ENCODE measurements around the gene AGAP2.
"Not testable (repeated sequence)": the region's sequence is repeated elsewhere in the genome, so short reads cannot be mapped to it uniquely, and the experiment has no call there.

Gene AGAP2

DNA sequence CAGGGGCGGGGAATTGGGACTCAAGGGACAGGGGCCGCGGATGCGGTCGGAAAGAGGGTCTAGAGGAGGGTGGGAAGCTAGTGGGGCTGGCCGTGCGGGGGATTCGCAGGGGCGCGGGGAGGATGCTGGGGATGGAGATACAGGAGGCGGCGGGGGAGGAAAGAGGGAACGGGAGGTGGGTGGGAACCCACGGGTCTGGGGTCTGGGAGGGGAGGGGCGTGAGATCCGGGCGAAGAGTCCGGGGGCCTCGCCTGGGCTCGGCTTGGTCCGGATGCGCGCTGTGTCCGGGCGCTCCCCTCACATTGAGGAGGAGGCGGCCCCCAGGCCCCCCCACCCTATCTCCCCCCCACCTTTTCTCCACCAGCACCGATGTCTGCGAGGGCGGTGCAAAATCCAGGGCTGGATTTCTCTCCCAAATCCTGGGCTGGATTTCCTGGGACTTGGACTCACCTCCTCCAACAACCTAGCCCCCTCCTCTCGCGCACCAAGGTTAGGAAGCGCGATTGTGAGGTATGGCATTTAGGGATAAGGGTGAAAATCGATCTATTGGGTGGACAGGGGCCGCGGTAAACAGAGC lies at the start of gene AGAP2:
Gene AGAP2 (minus strand): TSS at position 82 of the 577 bp plus-strand sequence. CDS start 496 bp downstream, outside the sequence.
- DNase-seq (ENCODE audit: low spot score): peak; percentile 77

DNA sequence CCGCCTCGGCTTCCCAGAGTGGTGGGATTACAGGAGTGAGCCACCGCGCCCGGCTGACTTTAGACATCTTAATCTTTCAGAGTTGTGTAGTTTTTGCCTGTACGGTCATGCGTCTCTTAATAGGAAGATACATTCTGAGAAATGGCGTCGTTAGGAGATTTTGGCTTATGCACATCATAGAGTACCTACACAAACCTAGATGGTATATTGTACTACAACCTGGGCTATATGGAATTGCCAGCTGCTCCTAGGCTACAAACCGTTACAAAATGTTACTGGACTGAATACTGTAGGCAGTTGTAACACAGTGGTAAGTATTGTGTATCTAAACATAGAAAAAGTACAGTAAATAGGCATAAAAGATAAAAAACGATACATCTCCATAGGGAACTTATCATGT lies 45.3 kb upstream of the AGAP2 start:
- no peak for DNase-seq (ENCODE audit: low spot score)

DNA sequence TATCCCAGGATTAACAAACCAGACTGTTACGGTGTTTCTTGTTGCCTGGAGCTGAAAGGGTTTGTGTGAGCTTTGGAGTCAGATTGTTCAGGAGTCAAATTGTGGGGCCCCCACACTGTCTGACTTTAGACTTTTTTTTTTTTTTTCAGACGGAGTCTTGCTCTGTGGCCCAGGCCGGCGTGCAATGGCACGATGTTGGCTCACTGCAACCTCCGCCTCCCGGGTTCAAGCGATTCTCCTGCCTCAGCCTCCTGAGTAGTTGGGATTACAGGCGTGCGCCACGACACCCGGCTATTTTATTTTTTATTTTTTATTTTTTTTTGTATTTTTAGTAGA lies 44.9 kb upstream of the AGAP2 start:
- no peak for DNase-seq (ENCODE audit: low spot score)

DNA sequence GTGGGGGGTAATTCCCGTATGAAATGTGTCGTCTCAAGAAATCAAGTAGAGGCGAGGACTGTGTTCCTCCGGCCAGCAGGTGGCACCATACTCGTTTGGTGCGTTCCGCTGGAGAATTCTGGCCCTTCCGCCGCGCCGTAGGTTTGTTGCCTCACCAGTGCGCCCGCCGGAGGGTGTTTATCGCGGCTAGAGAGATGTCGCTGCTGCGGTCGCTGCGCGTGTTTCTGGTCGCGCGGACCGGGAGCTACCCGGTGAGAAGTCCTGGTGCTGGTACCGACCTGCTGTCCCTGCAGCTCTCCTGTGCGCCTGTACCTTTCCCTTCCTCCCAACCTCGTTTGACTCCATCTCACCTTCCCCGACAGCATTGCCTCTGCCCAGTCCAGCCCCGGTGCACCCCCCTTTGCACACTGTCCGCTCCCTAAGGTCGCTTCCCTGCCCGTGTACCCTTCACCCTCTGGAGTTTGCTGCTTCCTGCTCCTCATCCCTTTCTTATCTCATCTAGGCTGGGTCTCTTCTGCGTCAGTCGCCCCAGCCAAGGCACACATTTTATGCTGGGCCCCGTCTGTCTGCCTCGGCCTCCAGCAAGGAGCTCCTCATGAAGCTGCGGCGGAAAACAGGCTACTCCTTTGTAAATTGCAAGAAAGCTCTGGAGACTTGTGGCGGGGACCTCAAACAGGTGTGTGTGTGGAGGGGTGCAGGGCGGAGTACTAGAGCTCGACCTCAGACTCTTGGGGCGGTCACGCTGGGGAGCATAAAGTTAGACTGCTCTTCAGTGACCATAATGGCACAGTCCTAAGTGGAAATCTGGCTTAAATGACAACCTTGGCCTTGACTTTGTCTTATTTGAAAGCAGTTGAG lies 44.3 kb upstream of the AGAP2 start, which contains the start of gene TSFM:
Gene TSFM (plus strand): TSS at position 180 of the 858 bp plus-strand sequence. CDS start 15 bp downstream, at position 195.
- peak; percentile 99 for DNase-seq (ENCODE audit: low spot score)

DNA sequence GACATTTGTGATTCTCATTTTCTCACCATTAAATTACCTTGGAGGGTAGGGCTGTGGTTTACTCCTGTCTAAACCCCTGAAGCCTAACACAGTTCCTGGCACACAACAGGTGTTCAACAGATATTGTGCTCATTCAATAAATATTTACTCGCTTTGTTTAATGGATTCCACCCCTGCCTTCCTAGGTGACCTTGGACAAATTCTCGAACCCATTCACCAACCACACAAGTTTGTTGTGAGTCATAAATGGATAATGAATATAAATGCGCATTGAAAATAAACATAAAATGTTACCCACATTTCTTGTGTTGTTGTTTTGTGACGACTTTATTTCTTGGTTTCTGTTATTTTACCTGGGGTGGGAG lies 43.7 kb upstream of the AGAP2 start:
- no peak for DNase-seq (ENCODE audit: low spot score)

DNA sequence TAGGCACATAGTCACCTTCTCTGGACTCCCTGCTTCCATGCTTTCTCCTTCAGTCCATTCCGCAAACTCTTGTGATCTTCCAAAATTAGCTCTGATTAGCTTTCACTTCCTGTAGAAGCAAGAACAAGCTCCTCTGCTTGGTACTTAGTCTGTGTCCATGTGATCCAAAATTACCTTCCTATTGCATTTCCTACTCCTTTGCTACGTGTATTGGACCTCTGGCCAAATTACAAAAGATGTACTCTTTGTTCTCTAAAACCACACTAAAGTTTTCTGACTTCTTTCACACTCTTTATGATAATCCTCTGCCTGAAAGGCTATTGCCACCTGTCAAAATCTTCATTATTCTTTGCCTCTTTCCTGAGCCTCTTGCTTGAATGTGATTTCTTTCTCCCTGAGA lies 43.3 kb upstream of the AGAP2 start:
- no peak for DNase-seq (ENCODE audit: low spot score)

DNA sequence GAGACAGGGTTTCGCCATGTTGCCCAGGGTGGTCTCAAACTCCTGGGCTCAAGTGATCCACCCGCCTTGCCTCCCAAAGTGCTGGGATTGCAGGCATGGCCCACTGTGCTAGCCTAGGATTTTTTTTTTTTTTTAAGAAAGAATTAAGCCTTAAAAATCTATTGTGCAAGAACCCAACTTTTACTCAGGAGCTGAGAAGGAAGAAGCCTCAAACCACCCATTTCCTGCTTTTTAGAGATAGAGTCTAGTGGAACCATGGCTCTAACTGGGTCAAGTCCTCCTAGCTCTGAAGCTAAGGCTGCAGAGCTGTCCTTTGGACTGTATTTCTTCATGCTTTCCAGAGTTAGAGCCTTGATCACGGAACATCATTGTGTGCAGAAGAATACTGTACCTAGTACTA lies 42.7 kb upstream of the AGAP2 start:
- DNase-seq (ENCODE audit: low spot score): no peak

DNA sequence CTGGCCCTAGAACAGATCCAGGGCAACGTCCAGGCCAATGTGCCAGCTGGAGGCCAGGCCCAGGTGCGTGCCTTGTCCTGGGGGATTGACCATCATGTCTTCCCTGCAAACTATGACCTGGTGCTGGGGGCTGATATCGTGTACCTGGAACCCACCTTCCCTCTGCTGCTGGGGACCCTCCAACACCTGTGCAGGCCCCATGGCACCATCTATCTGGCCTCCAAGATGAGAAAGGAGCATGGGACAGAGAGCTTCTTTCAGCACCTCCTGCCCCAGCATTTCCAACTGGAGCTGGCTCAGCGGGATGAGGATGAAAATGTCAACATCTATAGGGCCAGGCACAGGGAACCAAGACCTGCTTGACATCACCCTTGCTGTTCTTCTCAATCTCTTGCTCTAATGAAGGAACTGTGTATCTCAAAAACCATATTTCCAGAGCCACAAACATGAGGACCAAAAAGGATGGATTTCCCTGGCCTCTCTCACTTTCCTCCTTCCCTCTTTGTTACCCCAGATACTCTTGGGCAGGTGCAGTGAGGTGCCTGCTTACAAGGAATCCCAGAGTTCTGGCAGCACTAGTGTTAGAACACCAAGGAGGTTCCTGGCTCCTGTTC lies 41.8 kb upstream of the AGAP2 start:
- no peak for DNase-seq (ENCODE audit: low spot score)

DNA sequence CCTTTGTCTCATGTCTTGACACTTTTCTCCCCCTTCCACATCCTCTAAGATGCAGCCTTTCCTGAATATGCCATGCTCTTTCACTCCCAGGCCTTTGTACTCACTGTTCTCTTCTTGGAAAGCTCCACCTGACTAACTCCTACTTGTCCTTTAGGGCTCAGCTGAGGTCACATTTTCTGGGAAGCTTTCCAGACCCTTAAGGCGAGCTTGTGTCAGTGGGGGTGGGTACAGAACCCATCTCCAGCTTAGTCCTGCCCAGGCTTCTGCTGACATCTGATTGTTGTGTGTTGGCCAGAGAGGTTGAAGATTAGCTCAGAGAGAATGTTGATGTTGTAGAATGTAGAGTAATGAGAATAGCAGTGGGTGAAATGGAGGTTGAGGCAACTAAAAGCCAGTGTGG lies 41.2 kb upstream of the AGAP2 start:
- DNase-seq (ENCODE audit: low spot score): no peak

DNA sequence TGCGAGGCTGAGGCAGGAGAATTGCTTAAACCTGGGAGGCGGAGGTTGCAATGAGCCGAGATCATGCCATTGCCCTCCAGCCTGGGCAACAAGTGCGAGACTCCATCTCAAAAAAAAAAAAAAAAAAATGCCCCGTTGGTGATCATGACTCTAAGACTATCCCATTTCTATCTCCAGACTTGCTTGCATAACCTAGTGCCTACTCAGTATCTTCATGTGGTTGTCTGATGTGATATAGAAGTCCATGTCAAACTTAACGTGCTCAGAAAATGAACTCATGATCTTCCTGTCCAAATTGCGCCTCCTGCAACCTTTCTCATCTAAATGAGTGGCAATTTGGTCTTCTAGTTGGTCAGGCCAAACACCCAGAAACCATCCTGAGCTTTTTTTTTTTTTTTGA lies 39.4 kb upstream of the AGAP2 start:
- DNase-seq (ENCODE audit: low spot score): no peak

DNA sequence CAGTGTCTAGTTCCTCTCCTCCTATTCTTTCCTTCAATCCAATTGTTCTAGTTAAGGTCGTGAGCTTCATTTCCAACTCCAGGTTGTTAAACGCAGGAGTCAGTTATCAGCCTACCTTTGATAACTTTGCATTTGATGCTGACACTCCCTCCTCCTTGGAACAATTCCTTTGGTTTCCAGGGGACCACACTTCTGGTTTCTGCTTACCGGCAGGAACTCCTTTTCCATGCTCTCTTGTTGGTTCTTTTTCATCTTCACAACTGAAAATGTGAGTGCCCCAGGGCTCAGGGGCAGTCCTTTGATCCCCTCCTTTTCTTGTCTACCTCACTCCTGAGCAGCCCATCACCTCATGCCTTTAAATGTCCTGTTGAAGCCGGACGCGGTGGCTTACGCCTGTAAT lies 38.8 kb upstream of the AGAP2 start:
- DNase-seq (ENCODE audit: low spot score): no peak

DNA sequence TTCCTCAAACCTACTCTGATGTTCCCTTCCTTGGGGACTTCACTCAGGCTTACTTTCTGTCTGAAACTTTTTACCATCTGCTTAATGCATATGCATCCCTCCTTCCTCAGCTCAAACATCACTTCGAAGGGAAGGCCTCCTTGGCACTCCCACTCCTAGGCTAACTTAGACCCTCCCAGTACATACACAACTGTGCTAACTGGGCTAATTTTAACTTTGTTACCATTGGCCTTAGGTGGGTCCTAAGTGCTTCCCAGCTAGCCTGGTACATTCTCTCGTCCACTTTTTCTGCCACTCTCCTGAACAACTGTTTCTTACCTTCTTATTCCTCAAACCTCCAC lies 37.7 kb upstream of the AGAP2 start:
- no peak for DNase-seq (ENCODE audit: low spot score)

DNA sequence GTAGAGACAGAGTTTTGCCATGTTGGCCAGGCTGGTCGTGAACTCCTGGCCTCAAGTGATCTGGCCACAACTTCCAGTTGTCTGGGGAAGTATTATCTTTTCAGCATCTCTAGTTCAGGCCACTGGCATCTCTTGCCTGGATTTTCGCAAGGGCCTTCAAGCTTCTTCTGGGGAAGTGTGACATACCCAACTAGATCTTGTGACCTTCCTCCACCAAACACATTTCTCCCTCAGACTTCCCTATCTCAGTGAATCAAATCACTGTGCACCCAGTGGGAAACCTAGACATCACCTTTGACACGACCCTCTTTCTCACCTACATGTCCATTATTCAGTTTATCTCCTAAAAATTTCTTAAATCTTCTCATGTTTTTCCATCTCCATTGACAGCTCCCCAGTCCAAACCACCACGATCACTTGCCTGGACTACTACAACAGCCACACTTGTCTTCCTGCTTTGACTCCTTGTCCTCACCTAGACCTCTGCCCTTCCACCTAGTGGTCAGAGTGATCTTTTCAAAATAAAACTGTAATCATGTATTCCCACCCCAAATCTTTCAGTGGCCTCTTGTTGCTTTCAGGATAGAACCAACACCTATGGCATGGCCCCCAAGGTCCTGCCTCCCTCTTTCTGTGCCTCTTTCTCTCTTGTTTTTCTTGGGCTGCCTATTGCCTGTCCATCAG lies 37.2 kb upstream of the AGAP2 start:
- DNase-seq (ENCODE audit: low spot score): no peak

DNA sequence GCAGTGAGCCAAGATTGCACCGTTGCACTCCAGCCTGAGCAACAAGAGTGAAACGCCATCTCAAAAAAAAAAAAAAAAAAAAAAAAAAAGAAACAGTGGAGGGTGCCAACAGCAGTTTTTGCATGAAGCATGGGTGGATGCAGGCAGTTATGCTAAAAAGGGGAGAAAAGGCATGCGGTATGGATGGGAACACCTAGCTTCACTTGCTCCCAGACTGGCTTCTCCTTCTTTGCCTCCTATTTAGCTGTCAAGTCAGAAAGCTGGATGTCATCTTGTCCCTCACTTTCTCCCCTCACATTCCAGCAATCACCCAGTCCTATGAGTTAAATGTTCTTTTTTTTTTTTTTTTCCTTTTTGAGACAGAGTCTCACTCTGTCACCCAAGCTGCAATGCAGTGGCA lies 36.5 kb upstream of the AGAP2 start:
- DNase-seq (ENCODE audit: low spot score): no peak

DNA sequence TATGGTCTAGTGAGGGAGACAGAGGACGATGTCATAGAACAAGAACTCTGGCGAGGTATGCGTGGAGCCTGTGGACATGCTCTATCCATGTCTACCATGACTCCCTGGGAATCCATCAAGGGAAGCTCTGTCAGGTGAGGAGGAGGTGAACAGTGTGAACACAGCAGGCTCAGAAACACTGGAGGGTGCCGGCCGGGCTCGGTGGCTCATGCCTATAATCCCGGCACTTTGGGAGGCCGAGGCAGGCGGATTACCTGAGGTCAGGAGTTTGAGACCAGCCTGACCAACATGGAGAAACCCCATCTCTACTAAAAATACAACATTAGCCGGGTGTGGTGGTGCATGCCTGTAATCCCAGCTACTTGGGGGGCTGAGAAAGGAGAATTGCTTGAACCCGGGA lies 36.1 kb upstream of the AGAP2 start:
- not testable (repeated sequence) for DNase-seq (ENCODE audit: low spot score)

DNA sequence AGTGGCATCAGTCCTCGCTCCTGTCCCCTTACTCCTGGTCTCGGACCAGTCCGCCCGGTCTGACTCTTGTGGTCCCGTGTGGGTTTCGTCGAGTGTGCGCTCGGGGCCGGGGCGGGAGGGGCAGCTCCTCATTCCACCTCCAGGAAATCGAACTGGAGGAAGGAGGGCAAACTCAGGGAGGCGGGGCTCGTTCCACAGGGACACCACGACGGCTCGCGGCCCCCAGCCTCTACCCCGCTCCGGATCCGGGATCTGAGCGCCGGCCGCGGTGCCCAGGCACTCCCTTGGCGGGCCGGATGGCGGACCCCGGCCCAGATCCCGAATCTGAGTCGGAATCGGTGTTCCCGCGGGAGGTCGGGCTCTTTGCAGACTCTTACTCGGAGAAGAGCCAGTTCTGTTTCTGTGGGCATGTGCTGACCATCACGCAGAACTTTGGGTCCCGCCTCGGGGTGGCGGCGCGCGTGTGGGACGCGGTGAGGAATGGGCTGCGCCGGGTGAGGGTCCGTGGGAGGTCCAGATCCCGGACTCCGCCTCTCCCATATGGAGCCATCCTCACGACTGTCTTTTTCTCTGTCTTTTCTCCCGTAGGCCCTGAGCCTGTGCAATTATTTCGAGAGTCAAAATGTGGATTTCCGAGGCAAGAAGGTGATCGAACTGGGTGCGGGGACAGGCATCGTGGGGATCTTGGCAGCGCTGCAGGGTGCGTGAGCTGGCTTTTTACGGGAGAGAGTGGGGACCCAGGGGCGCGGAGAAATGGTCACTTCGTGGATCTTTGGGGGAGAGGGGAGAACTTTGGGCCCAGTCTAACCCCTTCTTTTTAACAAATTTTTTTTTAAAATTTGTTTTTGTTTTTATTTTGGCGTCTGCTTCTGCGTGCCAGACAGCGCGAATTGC lies 34.1 kb upstream of the AGAP2 start, which contains the start of gene EEF1AKMT3:
Gene EEF1AKMT3 (plus strand): TSS at position 186 of the 894 bp plus-strand sequence. CDS start 111 bp downstream, at position 297.
- DNase-seq (ENCODE audit: low spot score): peak; percentile 83

DNA sequence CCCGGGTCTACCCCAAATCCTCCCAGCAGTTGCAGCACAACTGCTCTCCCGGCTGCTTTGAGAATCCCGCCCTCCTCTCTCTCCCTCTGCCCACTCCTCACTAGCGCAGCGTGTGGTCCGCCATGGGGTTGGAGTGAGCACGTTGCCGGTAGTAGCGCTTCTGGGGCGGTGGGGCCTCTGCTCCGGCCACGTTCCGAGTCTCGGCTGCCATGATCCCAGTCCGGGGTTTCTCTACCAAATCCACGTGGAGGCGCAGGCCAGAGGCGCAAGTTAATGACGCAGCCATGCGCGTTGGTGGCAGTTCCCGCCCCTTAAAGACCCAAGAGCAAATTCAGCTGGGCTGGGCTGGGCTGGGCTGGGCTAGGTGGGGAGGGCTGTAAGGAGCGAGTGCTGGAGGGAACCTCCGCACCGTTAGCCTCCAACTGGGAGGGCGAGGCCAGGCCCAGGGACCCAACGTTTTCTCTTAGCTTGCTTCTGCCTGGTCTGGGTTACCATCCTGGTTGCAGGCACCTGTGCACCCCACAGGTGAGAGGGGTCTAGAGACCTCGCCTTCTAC lies 33.4 kb upstream of the AGAP2 start, which contains the start of gene METTL1:
Gene METTL1 (minus strand): TSS at position 233 of the 556 bp plus-strand sequence. CDS start 22 bp downstream, at position 211.
- peak; percentile 99 for DNase-seq (ENCODE audit: low spot score)

DNA sequence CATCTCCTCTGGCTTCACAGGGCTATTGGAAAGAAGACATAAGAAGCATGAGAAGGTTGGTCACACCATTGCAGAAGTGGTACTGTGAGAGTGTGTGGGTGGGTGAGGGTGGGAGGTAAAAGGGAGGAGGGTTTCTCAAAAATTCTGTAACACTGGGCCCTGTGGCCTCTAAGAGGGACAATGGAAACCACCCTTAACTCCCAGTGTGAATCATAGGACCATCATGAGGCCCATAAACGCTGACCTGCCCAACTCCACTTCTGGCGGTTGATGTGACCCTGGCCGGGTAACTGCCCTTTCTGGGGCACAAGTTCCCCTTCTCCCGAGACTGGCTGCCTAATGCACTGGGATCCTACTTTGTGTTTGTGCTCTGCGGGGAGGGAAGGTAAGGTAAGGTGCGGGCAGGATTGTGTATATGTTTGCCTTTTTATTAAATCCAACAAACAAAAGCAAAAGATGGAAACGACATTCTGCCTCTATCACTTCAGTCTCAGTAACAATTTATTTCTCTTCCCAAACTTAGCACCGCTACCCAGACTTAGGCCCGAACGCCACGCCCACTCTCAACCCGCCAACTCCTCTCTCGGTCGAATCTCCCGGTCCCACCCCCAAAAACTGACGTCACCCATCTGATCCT lies 32.8 kb upstream of the AGAP2 start:
- no peak for DNase-seq (ENCODE audit: low spot score)

DNA sequence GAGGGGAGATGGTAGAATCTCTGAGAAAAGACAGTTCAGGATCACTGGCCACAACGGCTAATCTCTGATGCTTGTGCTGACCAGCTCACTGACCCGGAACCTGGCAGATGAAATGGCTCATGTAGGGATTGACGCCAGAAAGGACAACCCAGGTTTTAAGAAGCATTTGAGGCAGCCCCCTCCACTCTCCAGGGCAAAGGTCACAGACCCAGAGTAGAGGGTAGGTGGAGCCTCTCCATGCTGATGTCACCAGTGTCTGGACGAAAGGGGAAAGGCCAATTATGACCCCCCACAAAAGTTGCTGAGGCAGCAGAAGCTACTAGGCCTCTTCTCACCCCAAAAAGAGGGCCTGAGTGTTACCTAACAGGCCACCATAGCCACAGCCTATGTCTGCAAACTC lies 32.2 kb upstream of the AGAP2 start:
- DNase-seq (ENCODE audit: low spot score): no peak

DNA sequence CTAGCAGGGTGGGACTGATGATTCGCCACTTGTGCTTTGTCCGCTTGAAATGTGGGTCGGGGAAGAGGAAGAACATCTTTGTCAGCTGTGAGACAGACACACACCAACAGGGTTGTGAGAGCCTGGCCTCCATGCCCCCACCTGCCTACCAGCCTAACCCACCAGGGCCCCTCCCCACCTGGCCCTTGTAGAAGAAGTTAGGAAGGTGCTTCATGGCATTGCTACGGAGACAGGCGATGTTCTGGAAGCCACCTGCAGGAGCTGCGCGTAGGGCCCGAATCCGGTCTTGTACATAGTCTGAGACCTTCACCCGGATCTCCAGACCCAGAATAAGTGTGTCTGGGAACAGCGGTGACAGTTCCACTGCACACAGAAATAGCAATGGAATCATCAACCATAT lies 31.1 kb upstream of the AGAP2 start:
- no peak for DNase-seq (ENCODE audit: low spot score)

DNA sequence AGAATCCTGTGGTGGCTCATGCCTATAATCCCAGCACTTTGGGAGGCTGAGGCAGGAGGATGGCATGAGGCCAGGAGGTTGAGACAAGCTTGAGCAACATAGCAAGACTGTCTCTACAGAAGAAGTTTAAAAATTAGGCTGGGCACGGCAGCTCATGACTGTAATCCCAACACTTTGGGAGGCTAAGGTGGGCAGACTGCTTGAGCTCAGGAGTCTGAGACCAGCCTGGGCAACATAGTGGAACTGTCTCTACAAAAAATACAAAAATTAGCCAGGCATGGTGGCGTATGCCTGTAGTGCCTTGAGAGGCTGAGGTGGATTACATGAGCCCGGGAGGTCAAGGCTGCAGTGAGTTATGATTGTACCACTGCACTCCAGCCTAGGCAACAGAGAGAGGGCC lies 29.3 kb upstream of the AGAP2 start:
- no peak for DNase-seq (ENCODE audit: low spot score)

Measured in ecto neural progenitor cell (in vitro differentiated cells).